NCI-H1105 treated with DMSO at 0.1 percent for 48 hours (cell line): ENCODE results near the gene FGF19.

Experiments used
- DNase-seq: peaks from one replicate; lab custom pipeline; 2025; lab: John Stamatoyannopoulos, UW

The FGF19 gene

GRCh38 chr11:69703768-69704507, at the start of gene FGF19:
Gene FGF19 (minus strand): TSS chr11:69704022. CDS start chr11:69703876, 146 bp downstream.
- no peak for DNase-seq

DNA sequence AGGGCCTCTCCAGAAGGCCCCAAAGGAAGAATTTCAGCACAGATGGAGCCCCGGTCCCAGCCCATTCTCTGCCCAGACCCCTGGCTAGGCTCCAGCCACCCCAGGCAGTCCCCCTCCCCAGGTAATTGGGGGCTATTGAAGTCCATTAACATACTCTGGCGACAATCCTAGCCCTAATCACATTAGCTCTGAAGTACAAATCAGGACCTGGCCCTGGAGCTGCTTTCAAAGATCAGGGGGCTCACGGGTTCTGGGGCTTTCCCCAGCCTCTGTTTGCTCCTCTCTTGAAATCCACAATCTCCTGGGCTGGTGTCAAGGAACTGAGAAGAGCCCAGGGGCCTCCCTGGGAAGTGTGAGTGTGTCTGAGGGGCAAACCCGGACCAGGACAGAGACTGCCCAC, 49.1 kb upstream of the FGF19 start:
- DNase-seq, result no peak

DNA sequence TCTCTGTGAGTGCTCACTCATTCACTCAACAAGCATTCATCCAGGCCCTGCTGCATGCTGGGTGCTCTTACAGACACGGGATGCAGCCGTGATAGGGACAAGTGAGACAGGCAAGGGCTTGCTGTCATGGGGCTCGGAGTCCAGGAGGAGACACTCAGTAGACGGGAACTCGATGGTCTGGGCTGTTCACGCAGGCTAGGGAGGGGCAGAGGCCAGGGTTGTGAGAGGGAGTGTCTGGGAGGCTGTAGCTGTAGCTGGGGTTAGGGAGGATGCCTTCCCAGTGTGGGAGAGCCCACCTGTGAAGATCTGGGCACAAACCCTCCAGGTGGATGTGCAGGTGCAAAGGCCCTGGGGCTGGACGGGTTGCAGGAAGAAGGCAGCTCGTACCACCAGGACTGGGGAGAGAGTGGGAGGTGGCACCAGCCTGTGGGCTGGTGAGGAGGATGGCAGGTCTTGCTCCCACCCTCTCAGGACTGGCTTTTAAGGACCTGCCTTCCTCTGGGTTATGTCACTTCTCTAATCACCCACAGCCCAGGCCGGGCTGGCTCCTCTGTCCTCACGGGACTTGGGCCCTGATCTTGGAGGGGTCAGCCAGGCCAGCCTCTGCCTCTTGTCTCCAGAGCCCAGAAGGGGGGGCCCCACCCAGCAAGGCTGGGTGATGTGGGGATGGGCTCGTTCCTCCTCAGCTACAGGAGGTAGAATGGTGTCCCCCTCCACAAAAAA, 47.2 kb upstream of the FGF19 start:
- no peak for DNase-seq

- DNase-seq, result no peak
These were observed 46.5 kb upstream of the FGF19 start for GRCh38 chr11:69750108-69750850.

GRCh38 chr11:69748637-69749036, 44.8 kb upstream of the FGF19 start:
- no peak for DNase-seq

- no peak for DNase-seq
These were observed 43.2 kb upstream of the FGF19 start for GRCh38 chr11:69746752-69747742.

- no peak for DNase-seq
These were observed 42.3 kb upstream of the FGF19 start for GRCh38 chr11:69746140-69746539.

DNA sequence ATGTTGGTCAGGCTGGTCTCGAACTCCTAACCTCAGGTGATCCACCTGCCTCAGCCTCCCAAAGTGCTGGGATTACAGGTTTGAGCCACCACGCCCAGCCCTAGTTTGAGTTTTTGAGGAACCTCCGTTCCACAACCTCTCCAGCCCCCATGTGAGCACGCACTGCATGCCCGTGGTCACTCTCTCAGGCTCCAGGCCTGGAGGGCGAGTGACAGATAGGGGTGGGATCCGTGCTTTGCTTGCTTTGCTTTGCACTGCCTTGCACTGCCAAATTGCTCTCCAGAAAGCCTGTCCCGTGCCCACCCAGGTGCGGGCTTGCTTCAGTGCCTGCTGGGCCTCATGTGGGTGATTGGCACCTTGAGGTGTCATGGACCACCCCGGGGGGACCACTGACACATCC, 41.4 kb upstream of the FGF19 start:
- no peak for DNase-seq

DNA sequence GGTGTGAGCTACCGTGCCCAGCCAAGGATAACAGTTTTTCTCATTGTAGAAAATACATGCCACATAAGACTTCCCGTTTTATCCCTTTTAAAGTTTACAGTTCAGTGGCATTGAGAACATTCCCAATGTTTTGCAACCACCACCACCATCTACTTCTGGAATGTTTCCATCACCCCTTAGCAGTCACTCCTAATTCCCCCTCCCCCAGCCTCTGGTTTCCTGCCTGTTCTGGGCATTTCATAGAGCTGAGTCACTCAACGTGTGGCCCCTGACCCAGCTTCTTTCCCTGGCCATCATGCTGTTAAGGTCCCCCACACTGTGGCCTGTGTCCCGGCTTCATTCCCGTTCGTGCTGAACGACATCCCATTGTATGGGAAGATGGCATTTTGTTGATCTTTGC, 40.6 kb upstream of the FGF19 start:
- DNase-seq, result no peak

DNA sequence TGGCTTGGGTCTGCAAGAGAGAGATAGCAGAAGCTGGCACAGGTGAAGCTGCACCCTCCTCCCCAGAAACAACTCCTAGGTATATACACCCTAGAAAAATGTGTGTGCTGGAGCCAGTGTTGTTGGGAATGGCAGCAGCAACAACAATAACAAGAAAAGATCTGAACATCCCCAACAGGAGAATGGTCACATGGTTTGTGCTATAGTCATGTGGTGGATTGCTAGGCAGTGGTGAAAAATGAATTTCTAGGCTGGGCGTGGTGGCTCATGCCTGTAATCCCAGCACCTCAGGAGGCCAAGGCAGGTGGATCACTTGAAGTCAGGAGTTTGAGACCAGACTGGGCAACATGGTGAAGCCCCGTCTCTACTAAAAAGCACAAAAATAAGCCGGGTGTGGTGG, 31.0 kb upstream of the FGF19 start:
- DNase-seq, result no peak

DNA sequence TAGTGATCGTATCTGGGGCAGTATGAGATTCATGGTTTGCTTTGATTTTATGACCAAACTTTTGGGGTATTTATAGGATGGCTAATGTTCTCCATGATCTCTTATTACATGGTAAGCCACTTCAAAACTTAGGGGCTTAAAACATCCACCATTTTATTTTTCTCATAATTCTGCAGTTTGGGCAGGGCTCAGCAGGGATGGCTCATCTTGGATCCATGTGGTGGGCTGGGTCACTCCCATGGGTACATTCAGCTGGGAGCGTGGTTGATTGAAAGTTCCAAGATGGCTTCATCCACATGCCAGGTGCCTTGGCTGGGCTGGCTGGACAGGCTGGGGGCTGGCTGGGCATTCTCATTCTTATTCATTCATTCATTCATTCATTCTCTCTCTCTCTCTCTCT, 30.5 kb upstream of the FGF19 start:
- no peak for DNase-seq

DNA sequence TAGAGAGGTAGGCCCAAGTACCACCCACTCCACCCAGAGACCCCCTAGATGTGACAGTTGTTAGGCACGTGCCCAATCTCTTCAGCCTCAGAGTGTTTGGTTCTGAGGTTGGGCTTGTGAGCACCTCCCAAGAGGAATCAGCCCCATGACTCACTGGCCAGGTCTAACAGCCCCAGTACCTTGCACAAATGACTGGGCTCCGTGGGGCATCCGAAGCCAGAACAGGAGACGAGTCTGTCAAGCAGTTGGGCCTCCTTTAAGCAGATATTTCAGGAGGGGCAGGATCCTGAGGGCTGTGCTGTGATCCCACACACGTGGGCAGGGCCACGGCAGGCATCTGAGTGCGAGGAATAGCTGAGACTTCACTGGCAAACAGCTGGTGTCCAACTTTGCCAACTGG, 29.1 kb upstream of the FGF19 start:
- no peak for DNase-seq

GRCh38 chr11:69731110-69731509, 27.3 kb upstream of the FGF19 start:
- DNase-seq, result no peak

DNA sequence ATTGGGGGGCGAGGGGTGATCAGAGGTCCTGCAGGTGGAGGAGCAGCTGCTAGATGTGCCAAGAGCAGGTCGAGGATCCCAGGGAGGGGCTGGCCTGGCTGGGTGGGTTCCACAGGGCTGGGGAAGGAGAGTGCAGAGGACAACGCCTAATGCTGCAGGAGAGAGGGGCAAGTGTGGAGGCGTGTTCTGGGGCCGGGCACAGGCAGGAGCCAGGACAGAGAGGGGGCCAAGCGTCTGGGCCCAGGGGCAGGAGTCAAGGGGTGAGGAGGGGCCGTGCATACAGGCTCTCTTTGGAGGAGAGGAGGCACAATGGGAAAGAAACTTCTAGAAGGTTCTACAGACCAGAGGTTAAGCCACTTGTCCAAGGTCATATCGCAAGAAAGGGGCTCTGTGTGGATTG, 26.7 kb upstream of the FGF19 start:
- DNase-seq, result no peak

- no peak for DNase-seq
These were observed 25.4 kb upstream of the FGF19 start for GRCh38 chr11:69729252-69729651.

GRCh38 chr11:69727266-69727665, 23.4 kb upstream of the FGF19 start:
- no peak for DNase-seq

DNA sequence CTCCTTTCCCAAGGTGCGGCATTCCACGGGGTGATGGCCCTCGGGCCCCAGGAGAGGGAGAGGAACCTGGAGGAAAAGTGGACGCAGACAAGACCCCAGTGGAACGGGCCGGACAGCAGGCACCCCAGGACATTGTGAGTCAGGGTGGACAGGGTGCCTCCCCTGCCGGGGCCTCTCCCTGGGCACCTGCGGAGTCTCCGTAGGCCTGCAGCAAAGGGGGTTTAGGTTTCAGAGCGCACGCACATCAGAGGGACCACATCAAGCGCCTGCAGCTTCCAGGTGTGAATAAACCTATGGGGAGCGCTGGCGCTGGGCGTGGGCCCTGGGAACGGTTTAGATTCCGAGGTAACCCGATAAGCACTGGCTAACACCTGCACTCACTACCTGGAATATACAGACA, 22.7 kb upstream of the FGF19 start:
- no peak for DNase-seq

GRCh38 chr11:69726019-69726418, 22.2 kb upstream of the FGF19 start:
- DNase-seq, result no peak

- no peak for DNase-seq
These were observed 17.9 kb upstream of the FGF19 start for GRCh38 chr11:69721745-69722144.

GRCh38 chr11:69721106-69721505, 17.3 kb upstream of the FGF19 start:
- no peak for DNase-seq

GRCh38 chr11:69718912-69719311, 15.1 kb upstream of the FGF19 start:
- no peak for DNase-seq

DNA sequence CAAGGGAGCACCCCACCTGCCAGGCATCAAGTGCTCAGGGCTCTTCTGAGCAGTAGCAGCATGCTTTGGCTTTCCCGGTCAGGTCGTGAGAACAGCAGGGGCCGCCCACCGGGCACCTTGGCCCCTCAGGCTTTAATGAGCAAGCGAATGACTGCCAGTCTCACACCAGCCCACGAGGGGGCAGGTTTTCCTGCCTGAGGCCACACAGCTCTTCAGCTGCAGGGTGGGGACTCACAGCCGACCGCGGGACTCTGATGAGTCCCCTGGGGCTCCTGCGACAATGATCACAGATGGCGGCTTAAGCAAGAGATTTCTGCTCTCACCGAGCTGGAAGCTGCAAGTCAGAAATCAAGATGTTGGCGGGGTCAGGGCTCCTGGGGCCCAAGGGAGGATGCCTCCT, 14.3 kb upstream of the FGF19 start:
- DNase-seq, result peak; percentile 70
